H9 (cell line): ENCODE results near the gene AP2S1. TPM values are rescaled to one million over a fixed set of nuclear protein-coding genes. Genes with fewer than 3 reads are reported as not detected.

Experiments
- DNase-seq: peaks from one replicate; pipeline ENCODE4 v3.0.0-alpha.2; 2017
- H2AFZ ChIP-seq: one replicate; pipeline ENCODE4 v1.6.1; 2013; ENCODE audit warnings: mild to moderate bottlenecking, low read length, control low read depth, moderate library complexity
- H2AK5ac ChIP-seq: 2 replicates; pipeline ENCODE4 v1.6.1; 2013; ENCODE audit warnings: low read length, control low read depth, mixed read lengths; ENCODE audit not compliant: insufficient read length
- H2BK120ac ChIP-seq: one replicate; pipeline ENCODE4 v1.6.1; 2013; ENCODE audit warnings: low read depth, mild to moderate bottlenecking, low read length, control low read depth, inconsistent platforms; ENCODE audit not compliant: poor library complexity, severe bottlenecking
- H2BK12ac ChIP-seq: 2 replicates; pipeline ENCODE4 v1.6.1; 2013; ENCODE audit warnings: low read length, control low read depth, mixed read lengths, low read depth; ENCODE audit not compliant: insufficient read length
- H2BK15ac ChIP-seq: 2 replicates; pipeline ENCODE4 v1.6.1; 2013; ENCODE audit warnings: low read depth, low read length, control low read depth
- H2BK20ac ChIP-seq: one replicate; pipeline ENCODE4 v1.6.1; 2013; ENCODE audit warnings: low read depth, mild to moderate bottlenecking, low read length, control low read depth, inconsistent platforms; ENCODE audit not compliant: poor library complexity, severe bottlenecking
- H2BK5ac ChIP-seq: 2 replicates; pipeline ENCODE4 v1.6.1; 2013; ENCODE audit warnings: low read length, control low read depth, mixed read lengths; ENCODE audit not compliant: insufficient read length
- H3K14ac ChIP-seq: 2 replicates; pipeline ENCODE4 v1.6.1; 2013; ENCODE audit warnings: low read length, control low read depth; ENCODE audit not compliant: insufficient read depth
- H3K18ac ChIP-seq: 2 replicates; pipeline ENCODE4 v1.6.1; 2013; ENCODE audit warnings: low read depth, mild to moderate bottlenecking, mixed read lengths, low read length, control low read depth; ENCODE audit not compliant: insufficient read length
- H3K23ac ChIP-seq: 2 replicates; pipeline ENCODE4 v1.6.1; 2013; ENCODE audit warnings: low read length, control low read depth, mixed read lengths, low read depth; ENCODE audit not compliant: insufficient read length
- H3K23me2 ChIP-seq: 2 replicates; pipeline ENCODE4 v1.6.1; 2013; ENCODE audit warnings: low read depth, mild to moderate bottlenecking, mixed read lengths, low read length, control low read depth; ENCODE audit not compliant: insufficient read length, poor library complexity, severe bottlenecking
- H3K27ac ChIP-seq: 2 replicates; pipeline ENCODE4 v1.5.1; 2013; ENCODE audit warnings: low read length, control low read depth, mixed read lengths, low read depth; ENCODE audit not compliant: insufficient read length
- H3K27me3 ChIP-seq: 2 replicates; pipeline ENCODE4 v1.6.1; 2013; ENCODE audit warnings: low read length, control low read depth, inconsistent platforms; ENCODE audit not compliant: insufficient read depth
- H3K4ac ChIP-seq: 2 replicates; pipeline ENCODE4 v1.6.1; 2013; ENCODE audit warnings: low read depth, mild to moderate bottlenecking, control low read depth, inconsistent platforms, low read length, moderate library complexity
- H3K4me1 ChIP-seq: 2 replicates; pipeline ENCODE4 v1.6.1; 2013; ENCODE audit warnings: low read length, control low read depth, inconsistent platforms; ENCODE audit not compliant: insufficient read depth
- H3K4me2 ChIP-seq: 2 replicates; pipeline ENCODE4 v1.6.1; 2013; ENCODE audit warnings: low read length, control low read depth, mixed read lengths; ENCODE audit not compliant: insufficient read length, insufficient read depth
- H3K56ac ChIP-seq: 2 replicates; pipeline ENCODE4 v1.6.1; 2013; ENCODE audit warnings: low read depth, mild to moderate bottlenecking, mixed read lengths, low read length, control low read depth; ENCODE audit not compliant: insufficient read length
- H3K79me1 ChIP-seq: 2 replicates; pipeline ENCODE4 v1.6.1; 2013; ENCODE audit warnings: low read depth, mild to moderate bottlenecking, moderate library complexity, low read length, control low read depth, inconsistent platforms; ENCODE audit not compliant: insufficient read depth, poor library complexity, severe bottlenecking
- H3K79me2 ChIP-seq: 2 replicates; pipeline ENCODE4 v1.6.1; 2013; ENCODE audit warnings: low read length, control low read depth, inconsistent platforms; ENCODE audit not compliant: insufficient read depth
- H3K9ac ChIP-seq: 2 replicates; pipeline ENCODE4 v1.6.1; 2013; ENCODE audit warnings: low read length, control low read depth, mixed read lengths; ENCODE audit not compliant: insufficient read length; ENCODE audit errors: extremely low read depth
- H3K9me3 ChIP-seq: one replicate; pipeline ENCODE4 v1.6.1; 2013; ENCODE audit warnings: low read depth, low read length, inconsistent platforms; ENCODE audit not compliant: control insufficient read depth
- H3T11ph ChIP-seq: one replicate; pipeline ENCODE4 v1.6.1; 2013; ENCODE audit warnings: mild to moderate bottlenecking, low read length, control low read depth, inconsistent platforms
- H4K20me1 ChIP-seq: one replicate; pipeline ENCODE4 v1.6.1; 2013; ENCODE audit not compliant: control insufficient read depth, insufficient read length, insufficient read depth
- H4K5ac ChIP-seq: 2 replicates; pipeline ENCODE4 v1.6.1; 2013; ENCODE audit warnings: low read depth, mild to moderate bottlenecking, mixed read lengths, low read length, control low read depth; ENCODE audit not compliant: insufficient read length
- H4K8ac ChIP-seq: replicated peaks from 2 replicates; pipeline ENCODE4 v1.6.1; 2013; ENCODE audit warnings: low read length, control low read depth, mixed read lengths, low read depth; ENCODE audit not compliant: insufficient read length
- H4K91ac ChIP-seq: 2 replicates; pipeline ENCODE4 v1.6.1; 2013; ENCODE audit warnings: low read depth, mild to moderate bottlenecking, moderate library complexity, mixed read lengths, low read length, control low read depth; ENCODE audit not compliant: insufficient read length
- H3K27ac Mint-ChIP-seq, 3 experiments: 2 replicates in 2 of 3; 3 replicates in 1 of 3; pipeline ENCODE4 v1.8.0; 2020 to 2021; ENCODE audit warnings: mixed read lengths in 3 of 3, mild to moderate bottlenecking in 1 of 3, moderate library complexity in 1 of 3
- H3K27me3 Mint-ChIP-seq: 2 replicates; pipeline ENCODE4 v1.8.0; 2021; ENCODE audit warnings: low read depth, mild to moderate bottlenecking, moderate library complexity, mixed read lengths
- H3K36me3 Mint-ChIP-seq, 3 experiments: 2 replicates in 2 of 3; 3 replicates in 1 of 3; pipeline ENCODE4 v1.8.0; 2020 to 2021; ENCODE audit warnings: low read depth in 3 of 3, mixed read lengths in 3 of 3; ENCODE audit not compliant: insufficient read depth in 1 of 3
- H3K4me1 Mint-ChIP-seq, 2 experiments: 2 replicates each; pipeline ENCODE4 v1.8.0; 2020; ENCODE audit warnings: mixed read lengths in 2 of 2
- H3K4me3 Mint-ChIP-seq, 2 experiments: 2 replicates in 1 of 2; 3 replicates in 1 of 2; pipeline ENCODE4 v1.8.0; 2020 to 2021; ENCODE audit warnings: mild to moderate bottlenecking in 2 of 2, mixed read lengths in 2 of 2, moderate library complexity in 1 of 2
- H3K9me3 Mint-ChIP-seq, 2 experiments: 2 replicates in 1 of 2; 3 replicates in 1 of 2; pipeline ENCODE4 v1.8.0; 2020; ENCODE audit warnings: mild to moderate bottlenecking in 2 of 2, mixed read lengths in 2 of 2, moderate library complexity in 1 of 2
- CTCF ChIP-seq: fragments of 200-600 bp; sonication (generic); conservative IDR thresholded peaks from 3 replicates; pipeline ENCODE4 v1.8.0; 2021; ENCODE audit warnings: antibody characterized with exemption, mild to moderate bottlenecking
- whole genome bisulfite sequencing: extraction: QIAGEN DNeasy Blood & Tissue Kit; methylation state at CpG from one replicate; pipeline ENCODE4 v1.1.7; 2013; ENCODE audit warnings: missing lambda C conversion rate, low lambda C conversion rate, mixed read lengths; ENCODE audit not compliant: insufficient read length; ENCODE audit errors: extremely low coverage; 5-methylcytosine and 5-hydroxymethylcytosine counted together
- total RNA-seq: library from RNA; stranded (reverse); gene quantifications from 2 replicates; pipeline ENCODE4 v1.2.1, GENCODE V29; 2021

The AP2S1 gene
- total RNA-seq, 1 experiment from 2014 or later, result 193 TPM

- no peak overlapping the region for H3K23ac ChIP-seq
- Mint-ChIP-seq H3K27me3 (peaks cover under 1% of the 10 kb centered on the region; the same call in 1 of the 2 replicates), H3K36me3 (no peaks in the 10 kb centered on the region), H3K4me3 (no peak overlapping the region), H3K9me3 (no peaks in the 10 kb centered on the region), H3K27ac (peak overlapping the region in 1 of 3 experiments; percentile 48; a peak in 1 of 7 replicates), H3K4me1 (peaks cover 9 to 11% of the 10 kb centered on the region in 2 experiments)
- no peak overlapping the region for H3K9ac ChIP-seq
- no peak overlapping the region for H4K91ac ChIP-seq
- H2BK5ac ChIP-seq, result no peak overlapping the region
- H2BK20ac ChIP-seq, result no peak overlapping the region
- H2AK5ac ChIP-seq, result no peak overlapping the region
- no peak for TF ChIP-seq CTCF
- H3K4ac ChIP-seq, result no peak overlapping the region
- H3K18ac ChIP-seq, result no peak overlapping the region
- no peak overlapping the region for H2BK120ac ChIP-seq
- no peak overlapping the region for H2BK15ac ChIP-seq
- no peaks in the 10 kb centered on the region for H3K4me1 ChIP-seq
- no peak overlapping the region for H3K56ac ChIP-seq
- H2BK12ac ChIP-seq, result no peak overlapping the region
- H3K79me2 ChIP-seq, result no peaks in the 10 kb centered on the region
- H3K9me3 ChIP-seq, result no peaks in the 10 kb centered on the region
- no peak overlapping the region for H3K14ac ChIP-seq
- no peaks in the 10 kb centered on the region for H4K20me1 ChIP-seq
- no peak overlapping the region for H2AFZ ChIP-seq
- no CpG with 5 or more reads among the region's 2 CpGs for WGBS
- no peak overlapping the region for H3T11ph ChIP-seq
- H3K4me2 ChIP-seq, result no peak overlapping the region
- H3K27ac ChIP-seq, result no peak overlapping the region
- no peaks in the 10 kb centered on the region for H3K23me2 ChIP-seq
- H3K27me3 ChIP-seq, result no peaks in the 10 kb centered on the region
- H3K79me1 ChIP-seq, result no peaks in the 10 kb centered on the region
- no peak overlapping the region for H4K5ac ChIP-seq
- H4K8ac ChIP-seq, result no peak overlapping the region
- peak; percentile 43 for DNase-seq
These were observed 31.8 kb downstream of the AP2S1 start for GRCh38 chr19:46818812-46819211.
